HEK293 (cell line): ENCODE results near the gene UBE4B.
A peak's percentile ranks its signal among the peaks of the same experiment; 100 is the strongest.

Experiments
- ATF2 ChIP-seq: fragments of 450-650 bp; formaldehyde crosslinking; IDR thresholded peaks from 2 replicates; pipeline ENCODE4 v1.5.1; 2016; ENCODE audit warnings: missing biosample characterization, missing genetic modification characterization, low read depth
- GLI4 ChIP-seq: fragments of 450-650 bp; formaldehyde crosslinking; IDR thresholded peaks from 2 replicates; pipeline ENCODE4 v1.5.1; 2016; ENCODE audit warnings: missing biosample characterization, missing genetic modification characterization
- HOXA7 ChIP-seq: sonication (generic); formaldehyde crosslinking; IDR thresholded peaks from 2 replicates; pipeline ENCODE4 v1.8.1; 2022; ENCODE audit warnings: missing genetic modification reagents, borderline replicate concordance
- HOXD13 ChIP-seq: sonication (generic); formaldehyde crosslinking; IDR thresholded peaks from 2 replicates; pipeline ENCODE4 v1.8.0; 2022; ENCODE audit warnings: missing genetic modification reagents, borderline replicate concordance
- SCRT2 ChIP-seq: fragments of 450-650 bp; formaldehyde crosslinking; IDR thresholded peaks from 2 replicates; pipeline ENCODE4 v1.5.1; 2016; ENCODE audit warnings: missing biosample characterization, missing genetic modification characterization
- SP7 ChIP-seq: fragments of 450-650 bp; formaldehyde crosslinking; IDR thresholded peaks from 2 replicates; pipeline ENCODE4 v1.5.1; 2016; ENCODE audit warnings: missing biosample characterization, missing genetic modification characterization
- WT1 ChIP-seq: fragments of 450-650 bp; formaldehyde crosslinking; IDR thresholded peaks from 2 replicates; pipeline ENCODE4 v1.5.1; 2016; ENCODE audit warnings: missing biosample characterization, missing genetic modification characterization
- ZBTB1 ChIP-seq: fragments of 450-650 bp; formaldehyde crosslinking; IDR thresholded peaks from 2 replicates; pipeline ENCODE4 v1.5.1; 2016; ENCODE audit warnings: missing biosample characterization, missing genetic modification characterization
- ZBTB8A ChIP-seq: fragments of 450-650 bp; formaldehyde crosslinking; IDR thresholded peaks from 2 replicates; pipeline ENCODE4 v1.5.1; 2016; ENCODE audit warnings: missing biosample characterization, missing genetic modification characterization
- ZEB2 ChIP-seq: fragments of 450-650 bp; formaldehyde crosslinking; IDR thresholded peaks from 2 replicates; pipeline ENCODE4 v1.5.1; 2016; ENCODE audit warnings: missing biosample characterization, missing genetic modification characterization
- ZFHX2 ChIP-seq: fragments of 450-650 bp; formaldehyde crosslinking; conservative IDR thresholded peaks from 2 replicates; pipeline ENCODE4 v1.5.1; 2016; ENCODE audit warnings: missing biosample characterization, missing genetic modification characterization
- ZFP3 ChIP-seq: fragments of 450-650 bp; formaldehyde crosslinking; IDR thresholded peaks from 2 replicates; pipeline ENCODE4 v1.5.1; 2016; ENCODE audit warnings: low read depth, missing biosample characterization, missing genetic modification characterization
- ZNF140 ChIP-seq: fragments of 450-650 bp; formaldehyde crosslinking; IDR thresholded peaks from 2 replicates; pipeline ENCODE4 v1.5.1; 2016; ENCODE audit warnings: missing biosample characterization, missing genetic modification characterization
- ZNF146 ChIP-seq: fragments of 450-650 bp; formaldehyde crosslinking; IDR thresholded peaks from 2 replicates; pipeline ENCODE4 v1.5.1; 2016; ENCODE audit warnings: missing biosample characterization, missing genetic modification characterization
- ZNF184 ChIP-seq: fragments of 450-650 bp; IDR thresholded peaks from 2 replicates; pipeline ENCODE4 v1.5.1; 2018; ENCODE audit warnings: missing biosample characterization, mild to moderate bottlenecking, missing genetic modification characterization
- ZNF366 ChIP-seq: fragments of 450-650 bp; formaldehyde crosslinking; conservative IDR thresholded peaks from 2 replicates; pipeline ENCODE4 v1.5.1; 2016; ENCODE audit warnings: missing biosample characterization, missing genetic modification characterization
- ZNF391 ChIP-seq: fragments of 450-650 bp; formaldehyde crosslinking; IDR thresholded peaks from 2 replicates; pipeline ENCODE4 v1.5.1; 2016; ENCODE audit warnings: low read depth, missing biosample characterization, missing genetic modification characterization, borderline replicate concordance
- ZNF433 ChIP-seq: fragments of 450-650 bp; formaldehyde crosslinking; IDR thresholded peaks from 2 replicates; pipeline ENCODE4 v1.5.1; 2016; ENCODE audit warnings: missing biosample characterization, missing genetic modification characterization, low read depth
- ZNF530 ChIP-seq: fragments of 450-650 bp; formaldehyde crosslinking; IDR thresholded peaks from 2 replicates; pipeline ENCODE4 v1.5.1; 2016; ENCODE audit warnings: low read depth, missing biosample characterization, missing genetic modification characterization
- ZNF660 ChIP-seq: fragments of 450-650 bp; IDR thresholded peaks from 2 replicates; pipeline ENCODE4 v1.5.1; 2018; ENCODE audit warnings: missing biosample characterization, mild to moderate bottlenecking, missing genetic modification characterization
- ZNF76 ChIP-seq: fragments of 450-650 bp; formaldehyde crosslinking; IDR thresholded peaks from 2 replicates; pipeline ENCODE4; 2016; ENCODE audit warnings: low read depth, missing biosample characterization, missing genetic modification characterization, borderline replicate concordance
- ZSCAN30 ChIP-seq: fragments of 450-650 bp; IDR thresholded peaks from 2 replicates; pipeline ENCODE4 v1.5.1; 2018; ENCODE audit warnings: missing biosample characterization, mild to moderate bottlenecking, missing genetic modification characterization, moderate library complexity
- TF ChIP-seq, protein P1 (sequence below): fragments of 450-650 bp; IDR thresholded peaks from 2 replicates; pipeline ENCODE4 v1.5.1; 2018; ENCODE audit warnings: missing biosample characterization, mild to moderate bottlenecking, missing genetic modification characterization
- TF ChIP-seq, protein P2 (sequence below): fragments of 450-650 bp; formaldehyde crosslinking; IDR thresholded peaks from 2 replicates; pipeline ENCODE4 v1.5.1; 2016; ENCODE audit warnings: missing biosample characterization, missing genetic modification characterization
- TF ChIP-seq, protein P3 (sequence below): fragments of 450-650 bp; formaldehyde crosslinking; IDR thresholded peaks from 2 replicates; pipeline ENCODE4 v1.5.0; 2017; ENCODE audit warnings: missing biosample characterization, missing genetic modification characterization, borderline replicate concordance
- TF ChIP-seq, protein P4 (sequence below): fragments of 450-650 bp; formaldehyde crosslinking; IDR thresholded peaks from 2 replicates; pipeline ENCODE4 v1.5.1; 2017; ENCODE audit warnings: missing biosample characterization, missing genetic modification characterization
- TF ChIP-seq, protein P5 (sequence below): fragments of 450-650 bp; formaldehyde crosslinking; IDR thresholded peaks from 2 replicates; pipeline ENCODE4 v1.5.1; 2016; ENCODE audit warnings: missing biosample characterization, missing genetic modification characterization

The UBE4B gene

DNA sequence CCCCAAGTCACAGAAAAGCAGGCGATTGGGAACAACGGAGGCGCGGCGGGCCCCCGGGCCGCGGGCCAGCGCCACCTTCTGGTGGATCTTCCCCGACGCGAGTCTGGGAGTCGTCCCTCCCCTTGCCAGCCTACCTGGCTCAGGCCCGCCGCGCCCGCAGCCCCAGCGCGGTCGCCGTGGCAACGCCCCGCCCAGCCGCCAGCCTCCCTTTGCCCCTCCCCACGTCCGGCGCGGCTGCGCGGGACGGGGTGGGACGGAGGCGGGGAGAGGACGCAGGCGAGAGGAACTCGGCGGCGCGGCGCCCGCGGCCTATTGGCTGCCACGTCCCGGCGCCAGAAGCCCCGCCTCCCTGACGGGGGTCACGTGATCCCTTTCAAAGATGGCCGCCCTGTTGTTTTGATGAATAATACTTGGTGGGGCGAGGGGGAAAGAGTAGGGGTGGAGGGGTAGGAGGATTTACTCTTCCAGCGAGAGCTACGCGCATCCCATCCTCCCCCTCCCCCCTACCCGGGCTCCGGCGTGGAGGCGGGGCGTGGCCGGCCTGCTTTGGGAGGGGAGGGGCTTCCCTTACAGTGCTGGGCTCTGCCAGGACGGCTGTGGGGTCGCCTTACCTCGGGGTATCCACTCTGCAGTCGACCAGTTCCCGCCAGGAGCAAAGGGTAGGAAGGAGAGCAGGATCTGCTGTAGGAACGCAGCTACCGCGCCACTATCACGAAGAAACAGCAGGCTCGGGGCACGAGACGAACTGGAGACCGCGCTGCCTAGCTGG lies at the start of gene UBE4B (continued):
- TF ChIP-seq ZNF433 = no peak
- peak; percentile 20; the same call in 1 of the 2 replicates for TF ChIP-seq SP7
- peak; percentile 93 for TF ChIP-seq ZNF366 (tag by site-specific recombination)
- TF ChIP-seq SCRT2 (tag by site-specific recombination) = no peak
- no peak; the same call in 1 of the 2 replicates for TF ChIP-seq ZFHX2 (tag by site-specific recombination)
- peak; percentile 94 for TF ChIP-seq ZSCAN30
- peak; percentile 82; the same call in 1 of the 2 replicates for TF ChIP-seq ZNF184 (tag by site-specific recombination)
- TF ChIP-seq ZBTB1 (tag by site-specific recombination) = no peak
- TF ChIP-seq ZNF530 (tag by site-specific recombination) = no peak
- TF ChIP-seq WT1 = peak; percentile 43; the same call in 1 of the 2 replicates
- peak; percentile 40 for TF ChIP-seq ZNF391 (tag by site-specific recombination)
- TF ChIP-seq ZNF140 (tag by site-specific recombination) = no peak
- TF ChIP-seq ZNF76 (tag by site-specific recombination) = peak; percentile 83; the same call in 1 of the 2 replicates
- TF ChIP-seq, protein P1, sequence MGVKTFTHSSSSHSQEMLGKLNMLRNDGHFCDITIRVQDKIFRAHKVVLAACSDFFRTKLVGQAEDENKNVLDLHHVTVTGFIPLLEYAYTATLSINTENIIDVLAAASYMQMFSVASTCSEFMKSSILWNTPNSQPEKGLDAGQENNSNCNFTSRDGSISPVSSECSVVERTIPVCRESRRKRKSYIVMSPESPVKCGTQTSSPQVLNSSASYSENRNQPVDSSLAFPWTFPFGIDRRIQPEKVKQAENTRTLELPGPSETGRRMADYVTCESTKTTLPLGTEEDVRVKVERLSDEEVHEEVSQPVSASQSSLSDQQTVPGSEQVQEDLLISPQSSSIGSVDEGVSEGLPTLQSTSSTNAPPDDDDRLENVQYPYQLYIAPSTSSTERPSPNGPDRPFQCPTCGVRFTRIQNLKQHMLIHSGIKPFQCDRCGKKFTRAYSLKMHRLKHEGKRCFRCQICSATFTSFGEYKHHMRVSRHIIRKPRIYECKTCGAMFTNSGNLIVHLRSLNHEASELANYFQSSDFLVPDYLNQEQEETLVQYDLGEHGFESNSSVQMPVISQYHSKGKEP (tag by site-specific recombination) = peak; percentile 53; the same call in 1 of the 2 replicates
- TF ChIP-seq, protein P2, sequence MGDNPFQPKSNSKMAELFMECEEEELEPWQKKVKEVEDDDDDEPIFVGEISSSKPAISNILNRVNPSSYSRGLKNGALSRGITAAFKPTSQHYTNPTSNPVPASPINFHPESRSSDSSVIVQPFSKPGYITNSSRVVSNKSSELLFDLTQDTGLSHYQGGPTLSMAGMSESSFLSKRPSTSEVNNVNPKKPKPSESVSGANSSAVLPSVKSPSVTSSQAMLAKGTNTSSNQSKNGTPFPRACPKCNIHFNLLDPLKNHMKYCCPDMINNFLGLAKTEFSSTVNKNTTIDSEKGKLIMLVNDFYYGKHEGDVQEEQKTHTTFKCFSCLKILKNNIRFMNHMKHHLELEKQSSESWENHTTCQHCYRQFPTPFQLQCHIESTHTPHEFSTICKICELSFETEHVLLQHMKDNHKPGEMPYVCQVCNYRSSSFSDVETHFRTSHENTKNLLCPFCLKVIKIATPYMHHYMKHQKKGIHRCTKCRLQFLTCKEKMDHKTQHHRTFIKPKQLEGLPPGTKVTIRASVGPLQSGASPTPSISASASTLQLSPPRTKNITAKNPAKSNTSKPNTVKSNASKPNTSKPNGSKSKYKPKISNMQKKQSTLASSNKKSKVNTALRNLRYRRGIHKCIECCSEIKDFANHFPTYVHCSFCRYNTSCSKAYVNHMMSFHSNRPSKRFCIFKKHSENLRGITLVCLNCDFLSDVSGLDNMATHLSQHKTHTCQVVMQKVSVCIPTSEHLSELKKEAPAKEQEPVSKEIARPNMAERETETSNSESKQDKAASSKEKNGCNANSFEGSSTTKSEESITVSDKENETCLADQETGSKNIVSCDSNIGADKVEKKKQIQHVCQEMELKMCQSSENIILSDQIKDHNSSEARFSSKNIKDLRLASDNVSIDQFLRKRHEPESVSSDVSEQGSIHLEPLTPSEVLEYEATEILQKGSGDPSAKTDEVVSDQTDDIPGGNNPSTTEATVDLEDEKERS (tag by site-specific recombination) = no peak
- no peak for TF ChIP-seq ATF2 (tag by site-specific recombination)
- peak; percentile 96; the same call in 1 of the 2 replicates for TF ChIP-seq ZNF660
- TF ChIP-seq, protein P3, sequence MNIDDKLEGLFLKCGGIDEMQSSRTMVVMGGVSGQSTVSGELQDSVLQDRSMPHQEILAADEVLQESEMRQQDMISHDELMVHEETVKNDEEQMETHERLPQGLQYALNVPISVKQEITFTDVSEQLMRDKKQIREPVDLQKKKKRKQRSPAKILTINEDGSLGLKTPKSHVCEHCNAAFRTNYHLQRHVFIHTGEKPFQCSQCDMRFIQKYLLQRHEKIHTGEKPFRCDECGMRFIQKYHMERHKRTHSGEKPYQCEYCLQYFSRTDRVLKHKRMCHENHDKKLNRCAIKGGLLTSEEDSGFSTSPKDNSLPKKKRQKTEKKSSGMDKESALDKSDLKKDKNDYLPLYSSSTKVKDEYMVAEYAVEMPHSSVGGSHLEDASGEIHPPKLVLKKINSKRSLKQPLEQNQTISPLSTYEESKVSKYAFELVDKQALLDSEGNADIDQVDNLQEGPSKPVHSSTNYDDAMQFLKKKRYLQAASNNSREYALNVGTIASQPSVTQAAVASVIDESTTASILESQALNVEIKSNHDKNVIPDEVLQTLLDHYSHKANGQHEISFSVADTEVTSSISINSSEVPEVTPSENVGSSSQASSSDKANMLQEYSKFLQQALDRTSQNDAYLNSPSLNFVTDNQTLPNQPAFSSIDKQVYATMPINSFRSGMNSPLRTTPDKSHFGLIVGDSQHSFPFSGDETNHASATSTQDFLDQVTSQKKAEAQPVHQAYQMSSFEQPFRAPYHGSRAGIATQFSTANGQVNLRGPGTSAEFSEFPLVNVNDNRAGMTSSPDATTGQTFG = no peak
- TF ChIP-seq GLI4 (tag by site-specific recombination) = no peak
- peak; percentile 90 for TF ChIP-seq ZEB2 (tag by site-specific recombination)
- no peak for TF ChIP-seq ZNF146
- TF ChIP-seq, protein P4, sequence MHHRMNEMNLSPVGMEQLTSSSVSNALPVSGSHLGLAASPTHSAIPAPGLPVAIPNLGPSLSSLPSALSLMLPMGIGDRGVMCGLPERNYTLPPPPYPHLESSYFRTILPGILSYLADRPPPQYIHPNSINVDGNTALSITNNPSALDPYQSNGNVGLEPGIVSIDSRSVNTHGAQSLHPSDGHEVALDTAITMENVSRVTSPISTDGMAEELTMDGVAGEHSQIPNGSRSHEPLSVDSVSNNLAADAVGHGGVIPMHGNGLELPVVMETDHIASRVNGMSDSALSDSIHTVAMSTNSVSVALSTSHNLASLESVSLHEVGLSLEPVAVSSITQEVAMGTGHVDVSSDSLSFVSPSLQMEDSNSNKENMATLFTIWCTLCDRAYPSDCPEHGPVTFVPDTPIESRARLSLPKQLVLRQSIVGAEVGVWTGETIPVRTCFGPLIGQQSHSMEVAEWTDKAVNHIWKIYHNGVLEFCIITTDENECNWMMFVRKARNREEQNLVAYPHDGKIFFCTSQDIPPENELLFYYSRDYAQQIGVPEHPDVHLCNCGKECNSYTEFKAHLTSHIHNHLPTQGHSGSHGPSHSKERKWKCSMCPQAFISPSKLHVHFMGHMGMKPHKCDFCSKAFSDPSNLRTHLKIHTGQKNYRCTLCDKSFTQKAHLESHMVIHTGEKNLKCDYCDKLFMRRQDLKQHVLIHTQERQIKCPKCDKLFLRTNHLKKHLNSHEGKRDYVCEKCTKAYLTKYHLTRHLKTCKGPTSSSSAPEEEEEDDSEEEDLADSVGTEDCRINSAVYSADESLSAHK (tag by site-specific recombination) = peak; percentile 10; the same call in 1 of the 2 replicates
- TF ChIP-seq HOXD13 (CRISPR knock-in tag) = no peak
- TF ChIP-seq ZFP3 (tag by site-specific recombination) = no peak
- peak; percentile 4; the same call in 1 of the 2 replicates for TF ChIP-seq ZBTB8A (tag by site-specific recombination)
- no peak for TF ChIP-seq HOXA7 (CRISPR knock-in tag)
- TF ChIP-seq, protein P5, sequence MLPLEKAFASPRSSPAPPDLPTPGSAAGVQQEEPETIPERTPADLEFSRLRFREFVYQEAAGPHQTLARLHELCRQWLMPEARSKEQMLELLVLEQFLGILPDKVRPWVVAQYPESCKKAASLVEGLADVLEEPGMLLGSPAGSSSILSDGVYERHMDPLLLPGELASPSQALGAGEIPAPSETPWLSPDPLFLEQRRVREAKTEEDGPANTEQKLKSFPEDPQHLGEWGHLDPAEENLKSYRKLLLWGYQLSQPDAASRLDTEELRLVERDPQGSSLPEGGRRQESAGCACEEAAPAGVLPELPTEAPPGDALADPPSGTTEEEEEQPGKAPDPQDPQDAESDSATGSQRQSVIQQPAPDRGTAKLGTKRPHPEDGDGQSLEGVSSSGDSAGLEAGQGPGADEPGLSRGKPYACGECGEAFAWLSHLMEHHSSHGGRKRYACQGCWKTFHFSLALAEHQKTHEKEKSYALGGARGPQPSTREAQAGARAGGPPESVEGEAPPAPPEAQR (tag by site-specific recombination) = no peak
